Activated naive CD4-positive, alpha-beta T cell treated with anti-CD3 and anti-CD28 coated beads, Interleukin-2, amount 50 U/mL, for 72 hours (primary cell): ENCODE data around the gene TBCEL. TPM values are rescaled to one million over a fixed set of nuclear protein-coding genes. Genes with fewer than 3 reads are reported as not detected.

Source experiments
- ATAC-seq, 2 donors: fragments of 150-1000 bp; cut with Tn5 transposase; 2 replicates each; pipeline ENCODE4 v1.10.0; 2021; ENCODE audit warnings: mild to moderate bottlenecking in 2 of 2, moderate library complexity in 2 of 2
- DNase-seq, 2 donors: peaks; one replicate each; pipeline ENCODE4 v3.0.0; 2021 to 2022; ENCODE audit warnings: low spot score in 2 of 2
- H3K27ac Mint-ChIP-seq, 2 donors: one replicate each; pipeline ENCODE4 v1.8.0; 2022; ENCODE audit warnings: mild to moderate bottlenecking in 2 of 2, mixed read lengths in 2 of 2
- H3K36me3 Mint-ChIP-seq, 2 donors: one replicate each; pipeline ENCODE4 v1.8.0; 2022; ENCODE audit warnings: mixed read lengths in 2 of 2
- H3K9me3 Mint-ChIP-seq, 2 donors: one replicate each; pipeline ENCODE4 v1.8.0; 2022; ENCODE audit warnings: mixed read lengths in 2 of 2
- total RNA-seq, 2 donors: library from RNA; stranded (reverse); gene quantifications; one replicate each; pipeline ENCODE4 v1.2.3, GENCODE V29; 2022

The TBCEL gene
- total RNA-seq, 2 donors from 2014 or later, result 6.9 to 9.4 TPM

DNA sequence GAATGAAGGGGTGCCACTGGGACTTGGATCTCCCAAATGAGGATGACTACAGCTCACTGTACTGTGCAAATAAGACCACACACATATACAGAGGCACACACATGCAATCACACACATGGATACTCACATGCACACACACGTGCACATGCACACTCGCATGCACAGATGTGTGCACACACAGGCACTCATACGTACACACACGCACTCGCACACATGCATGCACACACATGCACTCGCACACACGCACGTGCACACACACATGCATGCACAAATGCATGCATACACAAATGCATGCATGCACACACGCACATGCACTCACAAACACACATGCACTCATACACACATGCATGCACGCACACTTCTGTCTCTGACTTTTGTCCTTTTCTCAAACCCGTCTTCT is 113.1 kb downstream of the TBCEL start:
- Mint-ChIP-seq H3K36me3 (no peaks in the 10 kb centered on the region), H3K9me3 (no peaks in the 10 kb centered on the region), H3K27ac (no peak overlapping the region)
- no peak for DNase-seq
- no peak for ATAC-seq

DNA sequence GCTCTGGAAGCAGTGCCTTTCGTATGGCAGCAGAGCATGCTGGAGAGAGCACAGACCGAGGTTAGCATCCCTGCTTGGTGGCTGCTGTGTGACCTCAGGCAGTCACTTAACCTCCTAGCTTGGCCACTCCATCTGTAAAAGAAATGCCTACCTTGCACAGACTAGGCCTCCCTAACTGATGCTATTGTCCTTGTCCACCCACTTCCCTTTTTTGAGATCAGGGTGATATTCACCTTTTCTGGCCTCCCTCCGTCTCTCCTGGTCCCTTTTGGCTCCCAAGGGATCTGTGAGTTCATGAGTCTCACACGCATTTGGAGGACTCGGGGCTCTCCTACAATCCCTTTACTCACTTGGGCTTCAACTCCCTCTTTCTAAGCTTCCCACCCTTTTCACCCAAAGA is 114.4 kb downstream of the TBCEL start:
- Mint-ChIP-seq H3K36me3 (no peaks in the 10 kb centered on the region), H3K27ac (no peak overlapping the region), H3K9me3 (no peaks in the 10 kb centered on the region)
- DNase-seq (no peak), ATAC-seq (no peak)

DNA sequence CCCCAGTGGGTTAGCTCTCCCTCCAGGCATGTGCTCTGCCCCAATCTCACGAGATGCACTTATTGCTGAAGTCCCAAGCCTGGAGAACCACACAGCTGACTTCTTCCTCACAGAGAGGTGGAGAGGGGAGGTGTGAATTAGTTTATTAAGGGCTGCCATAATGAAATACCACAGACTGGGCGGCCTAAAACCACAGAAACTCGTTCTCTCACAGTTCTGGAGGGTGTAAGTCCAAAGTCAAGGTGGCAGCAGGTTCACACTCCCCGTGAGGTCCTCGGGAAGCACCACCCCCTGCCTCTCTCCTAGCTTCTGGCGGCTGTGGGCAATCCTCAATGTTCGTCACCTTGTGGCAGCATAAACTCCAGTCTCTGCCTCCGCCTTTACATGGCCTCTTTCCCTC is 116.5 kb downstream of the TBCEL start:
- H3K27ac Mint-ChIP-seq, result no peak overlapping the region

More for the DNA sequence above, 116.5 kb downstream of the TBCEL start:
- no peak for DNase-seq
- ATAC-seq, result no peak
- no peaks in the 10 kb centered on the region for H3K9me3 Mint-ChIP-seq
- no peaks in the 10 kb centered on the region for H3K36me3 Mint-ChIP-seq

Other genes with a start within 250 kb of the TBCEL start
- gene TECTA, start 77.1 kb downstream of the TBCEL start, total RNA-seq, result under 1 TPM; 0.20 to 0.33 TPM